B cell (primary cell): ENCODE measurements around the gene CEACAM19. TPM values are rescaled to one million over a fixed set of nuclear protein-coding genes. Genes with fewer than 3 reads are reported as not detected.

Experiments
- ATAC-seq: fragments of 200-7000 bp; cut with Tn5 transposase; one replicate; pipeline ENCODE4 v1.10.0; 2021; ENCODE audit warnings: low read depth, mild to moderate bottlenecking, moderate number of reproducible peaks, moderate library complexity
- CTCF ChIA-PET: fragments of 350-600 bp; sonication (Branson Sonifier 250); formaldehyde crosslinking; loops from one replicate; lab custom pipeline; 2021; ENCODE audit warnings: antibody characterized with exemption, inconsistent platforms; lab: Charles Lee
- POLR2A ChIA-PET: fragments of 350-600 bp; sonication (Branson Sonifier 250); formaldehyde crosslinking; loops from one replicate; lab custom pipeline; 2021; ENCODE audit warnings: antibody characterized with exemption; lab: Charles Lee
- DNase-seq: peaks from one replicate; pipeline ENCODE4 v3.0.0; 2013
- H2AFZ ChIP-seq: 2 replicates; pipeline ENCODE4 v1.6.1; 2012; ENCODE audit warnings: mild to moderate bottlenecking, low read depth, low read length; ENCODE audit not compliant: insufficient read depth, poor library complexity, severe bottlenecking
- H3K27ac ChIP-seq, 2 donors: 1 replicate in 1 of 2; 2 replicates in 1 of 2; pipeline ENCODE4 v1.5.1; 2012 to 2013; ENCODE audit warnings: low read length in 2 of 2, mild to moderate bottlenecking in 2 of 2, moderate library complexity in 1 of 2
- H3K27me3 ChIP-seq, 4 experiments: fragments of 200-600 bp in 1 of 4; sonication (generic) in 1 of 4; replicated peaks in 1 of 4; 1 replicate in 2 of 4; 2 replicates in 2 of 4; pipeline versions ENCODE4 v1.6.1 to v1.7.0; 2013 to 2016; ENCODE audit warnings: low read length in 3 of 4, mild to moderate bottlenecking in 2 of 4, mixed read lengths in 1 of 4, moderate library complexity in 1 of 4; ENCODE audit not compliant: insufficient read depth in 4 of 4, control insufficient read depth in 3 of 4; ENCODE audit errors: control extremely low read depth in 1 of 4
- H3K36me3 ChIP-seq, 2 experiments: replicated peaks in 1 of 2; 1 replicate in 1 of 2; 2 replicates in 1 of 2; pipeline versions ENCODE4 v1.6.1 to v1.7.1; 2013; ENCODE audit warnings: low read length in 1 of 2; ENCODE audit not compliant: insufficient read depth in 2 of 2, control insufficient read depth in 1 of 2; ENCODE audit errors: control extremely low read depth in 1 of 2, extremely low read depth in 1 of 2
- H3K4me1 ChIP-seq, 2 donors: fragments of 200-600 bp in 1 of 2; sonication (generic) in 1 of 2; 1 replicate in 1 of 2; 2 replicates in 1 of 2; pipeline versions ENCODE4 v1.5.1 to v1.6.1; 2013 to 2017; ENCODE audit warnings: low read length in 2 of 2; ENCODE audit not compliant: control insufficient read depth in 2 of 2, insufficient read depth in 2 of 2
- H3K4me2 ChIP-seq: replicated peaks from 2 replicates; pipeline ENCODE3; 2012; ENCODE audit warnings: mild to moderate bottlenecking, low read depth, low read length; ENCODE audit not compliant: poor library complexity, severe bottlenecking
- H3K4me3 ChIP-seq, 5 experiments: fragments of 200-600 bp in 1 of 5; sonication (generic) in 1 of 5; 1 replicate in 3 of 5; 2 replicates in 2 of 5; pipeline versions ENCODE4 v1.5.1 to v1.7.0; 2011 to 2016; ENCODE audit warnings: low read length in 4 of 5, mild to moderate bottlenecking in 4 of 5, low read depth in 2 of 5, control low read depth in 1 of 5, moderate library complexity in 1 of 5; ENCODE audit not compliant: insufficient read depth in 1 of 5; ENCODE audit errors: control extremely low read depth in 1 of 5, extremely low read depth in 1 of 5
- H3K79me2 ChIP-seq: fragments of 200-600 bp; sonication (generic); one replicate; pipeline ENCODE4 v1.6.0; 2016; ENCODE audit warnings: low read length; ENCODE audit not compliant: control insufficient read depth, insufficient read depth
- H3K9ac ChIP-seq: fragments of 200-600 bp; sonication (generic); 2 replicates; pipeline ENCODE4 v1.6.1; 2017; ENCODE audit warnings: mild to moderate bottlenecking, low read length, moderate library complexity
- H3K9me3 ChIP-seq, 3 donors: one replicate each; pipeline versions ENCODE4 v1.6.1 to v1.7.1; 2013; ENCODE audit warnings: low read length in 2 of 3; ENCODE audit not compliant: control insufficient read depth in 2 of 3, insufficient read depth in 1 of 3; ENCODE audit errors: control extremely low read depth in 1 of 3
- H4K20me1 ChIP-seq: 2 replicates; pipeline ENCODE4 v1.6.0; 2012; ENCODE audit warnings: mild to moderate bottlenecking, low read length; ENCODE audit not compliant: insufficient read depth, control insufficient read depth, poor library complexity, severe bottlenecking
- H3K27ac Mint-ChIP-seq: one replicate; pipeline ENCODE4 v1.8.0; 2021; ENCODE audit warnings: mixed read lengths
- H3K27me3 Mint-ChIP-seq: one replicate; pipeline ENCODE4 v1.8.0; 2021; ENCODE audit warnings: mixed read lengths
- H3K4me1 Mint-ChIP-seq: one replicate; pipeline ENCODE4 v1.8.0; 2021; ENCODE audit warnings: mixed read lengths
- H3K4me3 Mint-ChIP-seq: one replicate; pipeline ENCODE4 v1.8.0; 2021; ENCODE audit warnings: mixed read lengths
- H3K9me3 Mint-ChIP-seq: one replicate; pipeline ENCODE4 v1.8.0; 2022; ENCODE audit warnings: mixed read lengths; ENCODE audit not compliant: insufficient read depth
- EZH2 ChIP-seq: IDR thresholded peaks from 2 replicates; pipeline ENCODE4 v1.6.1; 2012; ENCODE audit warnings: borderline replicate concordance, low read depth, mild to moderate bottlenecking, moderate library complexity, low read length; ENCODE audit not compliant: insufficient read depth, poor library complexity, severe bottlenecking
- WGBS: methylation state at CpG from one replicate; pipeline ENCODE4 v1.1.5; 2013; ENCODE audit warnings: missing lambda C conversion rate; ENCODE audit not compliant: insufficient coverage; 5-methylcytosine and 5-hydroxymethylcytosine counted together
- intact Hi-C: fragments of 100-400 bp; cut with micrococcal nuclease; formaldehyde crosslinking; loops from one replicate; pipeline ENCODE4 v1.10.0; 2022
- polyA plus RNA-seq: library from polyadenylated mRNA; depleted of rRNA; stranded (reverse); fragments of >200 nt; gene quantifications from 2 replicates; pipeline ENCODE4 v1.2.3, GENCODE V29; 2012
- total RNA-seq, 2 donors: library from RNA; stranded (reverse); fragments of 120-200 nt in 1 of 2; gene quantifications; 1 replicate in 1 of 2; 2 replicates in 1 of 2; pipeline versions ENCODE4 v1.2.3 to v1.2.4, GENCODE V29; 2013 to 2022
- TF ChIP-seq, protein P1 (sequence below): fragments of 200-600 bp; IDR thresholded peaks from one replicate; pipeline ENCODE4 v1.8.0; 2022; ENCODE audit warnings: antibody characterized with exemption, mild to moderate bottlenecking

Gene CEACAM19
- total and polyA plus RNA-seq, 2 donors (not counting 1 experiment from before 2014, with no cell fraction given), result not detected

DNA sequence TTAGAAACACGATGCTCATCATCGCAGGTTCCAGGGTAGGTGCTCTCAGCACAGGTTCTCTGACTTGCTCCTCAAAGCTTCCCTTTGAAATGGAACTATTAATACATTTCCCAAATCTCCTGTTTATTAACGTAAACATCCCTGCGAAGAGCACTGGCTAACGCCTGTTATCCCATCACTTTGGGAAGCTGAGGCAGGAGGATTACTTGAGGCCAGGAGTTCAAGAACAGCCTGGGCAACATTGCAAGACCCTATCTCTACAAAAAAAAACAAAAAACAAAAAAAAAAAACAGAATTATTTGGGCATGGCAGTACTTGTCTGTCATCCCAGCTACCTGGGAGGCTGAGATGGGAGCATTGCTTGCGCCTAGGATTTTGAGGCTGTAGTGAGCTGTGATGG is 46.3 kb downstream of the CEACAM19 start:
- Mint-ChIP-seq H3K9me3 (peaks cover 5% of the 10 kb centered on the region), H3K4me1 (peaks cover 9% of the 10 kb centered on the region), H3K4me3 (no peak overlapping the region), H3K27me3 (no peaks in the 10 kb centered on the region), H3K27ac (no peak overlapping the region)
- Histone ChIP-seq H3K36me3 (no peaks in the 10 kb centered on the region), H3K27me3 (no peaks in the 10 kb centered on the region), H4K20me1 (no peaks in the 10 kb centered on the region), H3K4me3 (no peak overlapping the region), H3K79me2 (no peaks in the 10 kb centered on the region), H3K9me3 (peaks cover 0 to 16% (median 11%) of the 10 kb centered on the region in 3 donors), H3K4me1 (peaks cover 8 to 9% of the 10 kb centered on the region in 2 donors), H2AFZ (no peak overlapping the region), H3K4me2 (no peak overlapping the region), H3K27ac (no peak overlapping the region), H3K9ac (no peak overlapping the region)
- TF ChIP-seq EZH2, result no peak
- TF ChIP-seq, protein P1, sequence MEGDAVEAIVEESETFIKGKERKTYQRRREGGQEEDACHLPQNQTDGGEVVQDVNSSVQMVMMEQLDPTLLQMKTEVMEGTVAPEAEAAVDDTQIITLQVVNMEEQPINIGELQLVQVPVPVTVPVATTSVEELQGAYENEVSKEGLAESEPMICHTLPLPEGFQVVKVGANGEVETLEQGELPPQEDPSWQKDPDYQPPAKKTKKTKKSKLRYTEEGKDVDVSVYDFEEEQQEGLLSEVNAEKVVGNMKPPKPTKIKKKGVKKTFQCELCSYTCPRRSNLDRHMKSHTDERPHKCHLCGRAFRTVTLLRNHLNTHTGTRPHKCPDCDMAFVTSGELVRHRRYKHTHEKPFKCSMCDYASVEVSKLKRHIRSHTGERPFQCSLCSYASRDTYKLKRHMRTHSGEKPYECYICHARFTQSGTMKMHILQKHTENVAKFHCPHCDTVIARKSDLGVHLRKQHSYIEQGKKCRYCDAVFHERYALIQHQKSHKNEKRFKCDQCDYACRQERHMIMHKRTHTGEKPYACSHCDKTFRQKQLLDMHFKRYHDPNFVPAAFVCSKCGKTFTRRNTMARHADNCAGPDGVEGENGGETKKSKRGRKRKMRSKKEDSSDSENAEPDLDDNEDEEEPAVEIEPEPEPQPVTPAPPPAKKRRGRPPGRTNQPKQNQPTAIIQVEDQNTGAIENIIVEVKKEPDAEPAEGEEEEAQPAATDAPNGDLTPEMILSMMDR, result no peak
- intact Hi-C loops, result no loop called here
- ATAC-seq (no peak), DNase-seq (no peak)
- ChIA-PET POLR2A (interaction anchor here (0.7 kb wide), 1 partner anchor 36 kb away, joined by 4 read pairs; no protein-coding TSS in a partner anchor), CTCF (interaction anchor here (0.7 to 1.6 kb wide), 4 partner anchors 28 to 81 kb away, joined by 3 read pairs; no protein-coding TSS in a partner anchor)
- WGBS, result 100% methylated on average over 1 of the region's 6 CpGs

GRCh38 chr19:44718441-44719261 is 47.4 kb downstream of the CEACAM19 start:
- no peak for TF ChIP-seq EZH2
- TF ChIP-seq, protein P1, result no peak
- DNase-seq, result no peak
- H3K9me3 ChIP-seq, result peaks cover 0 to 16% (median 11%) of the 10 kb centered on the region in 3 donors
- H3K4me3 ChIP-seq, result no peak overlapping the region
- Mint-ChIP-seq H3K4me3 (no peak overlapping the region), H3K4me1 (peaks cover 16% of the 10 kb centered on the region), H3K27ac (no peak overlapping the region), H3K27me3 (no peaks in the 10 kb centered on the region), H3K9me3 (peaks cover 5% of the 10 kb centered on the region)
- no peak overlapping the region for H3K9ac ChIP-seq
- H3K36me3 ChIP-seq, result no peaks in the 10 kb centered on the region
- no peak overlapping the region for H3K4me2 ChIP-seq
- no peak for ATAC-seq
- ChIA-PET CTCF (interaction anchor here (0.9 to 11.7 kb wide), 4 partner anchors 29 to 80 kb away, joined by 3 to 591 read pairs (median 3); partner anchors contain the start of gene CBLC), POLR2A (no interaction called here)
- H2AFZ ChIP-seq, result no peak overlapping the region
- H4K20me1 ChIP-seq, result no peaks in the 10 kb centered on the region
- no peak overlapping the region for H3K27ac ChIP-seq
- H3K79me2 ChIP-seq, result no peaks in the 10 kb centered on the region
- WGBS, result 76% methylated on average over 9 of the region's 11 CpGs
- H3K4me1 ChIP-seq, result peaks cover 12 to 16% of the 10 kb centered on the region in 2 donors
- H3K27me3 ChIP-seq, result no peaks in the 10 kb centered on the region
- intact Hi-C loops, result no loop called here
